B cell (primary cell): ENCODE results near the gene TDRD12. TPM values are rescaled to one million over a fixed set of nuclear protein-coding genes. Genes with fewer than 3 reads are reported as not detected.

Experiments
- ATAC-seq: fragments of 200-7000 bp; cut with Tn5 transposase; one replicate; pipeline ENCODE4 v1.10.0; 2021; ENCODE audit warnings: low read depth, mild to moderate bottlenecking, moderate number of reproducible peaks, moderate library complexity
- CTCF ChIA-PET: fragments of 350-600 bp; sonication (Branson Sonifier 250); formaldehyde crosslinking; loops from one replicate; lab custom pipeline; 2021; ENCODE audit warnings: antibody characterized with exemption, inconsistent platforms; lab: Charles Lee
- POLR2A ChIA-PET: fragments of 350-600 bp; sonication (Branson Sonifier 250); formaldehyde crosslinking; loops from one replicate; lab custom pipeline; 2021; ENCODE audit warnings: antibody characterized with exemption; lab: Charles Lee
- DNase-seq: peaks from one replicate; pipeline ENCODE4 v3.0.0; 2013
- H2AFZ ChIP-seq: 2 replicates; pipeline ENCODE4 v1.6.1; 2012; ENCODE audit warnings: mild to moderate bottlenecking, low read depth, low read length; ENCODE audit not compliant: insufficient read depth, poor library complexity, severe bottlenecking
- H3K27ac ChIP-seq, 2 donors: 1 replicate in 1 of 2; 2 replicates in 1 of 2; pipeline ENCODE4 v1.5.1; 2012 to 2013; ENCODE audit warnings: low read length in 2 of 2, mild to moderate bottlenecking in 2 of 2, moderate library complexity in 1 of 2
- H3K27me3 ChIP-seq, 4 experiments: fragments of 200-600 bp in 1 of 4; sonication (generic) in 1 of 4; replicated peaks in 1 of 4; 1 replicate in 2 of 4; 2 replicates in 2 of 4; pipeline versions ENCODE4 v1.6.1 to v1.7.0; 2013 to 2016; ENCODE audit warnings: low read length in 3 of 4, mild to moderate bottlenecking in 2 of 4, mixed read lengths in 1 of 4, moderate library complexity in 1 of 4; ENCODE audit not compliant: insufficient read depth in 4 of 4, control insufficient read depth in 3 of 4; ENCODE audit errors: control extremely low read depth in 1 of 4
- H3K36me3 ChIP-seq, 2 experiments: replicated peaks in 1 of 2; 1 replicate in 1 of 2; 2 replicates in 1 of 2; pipeline versions ENCODE4 v1.6.1 to v1.7.1; 2013; ENCODE audit warnings: low read length in 1 of 2; ENCODE audit not compliant: insufficient read depth in 2 of 2, control insufficient read depth in 1 of 2; ENCODE audit errors: control extremely low read depth in 1 of 2, extremely low read depth in 1 of 2
- H3K4me1 ChIP-seq, 2 donors: fragments of 200-600 bp in 1 of 2; sonication (generic) in 1 of 2; 1 replicate in 1 of 2; 2 replicates in 1 of 2; pipeline versions ENCODE4 v1.5.1 to v1.6.1; 2013 to 2017; ENCODE audit warnings: low read length in 2 of 2; ENCODE audit not compliant: control insufficient read depth in 2 of 2, insufficient read depth in 2 of 2
- H3K4me2 ChIP-seq: replicated peaks from 2 replicates; pipeline ENCODE3; 2012; ENCODE audit warnings: mild to moderate bottlenecking, low read depth, low read length; ENCODE audit not compliant: poor library complexity, severe bottlenecking
- H3K4me3 ChIP-seq, 5 experiments: fragments of 200-600 bp in 1 of 5; sonication (generic) in 1 of 5; 1 replicate in 3 of 5; 2 replicates in 2 of 5; pipeline versions ENCODE4 v1.5.1 to v1.7.0; 2011 to 2016; ENCODE audit warnings: low read length in 4 of 5, mild to moderate bottlenecking in 4 of 5, low read depth in 2 of 5, control low read depth in 1 of 5, moderate library complexity in 1 of 5; ENCODE audit not compliant: insufficient read depth in 1 of 5; ENCODE audit errors: control extremely low read depth in 1 of 5, extremely low read depth in 1 of 5
- H3K79me2 ChIP-seq: fragments of 200-600 bp; sonication (generic); one replicate; pipeline ENCODE4 v1.6.0; 2016; ENCODE audit warnings: low read length; ENCODE audit not compliant: control insufficient read depth, insufficient read depth
- H3K9ac ChIP-seq: fragments of 200-600 bp; sonication (generic); 2 replicates; pipeline ENCODE4 v1.6.1; 2017; ENCODE audit warnings: mild to moderate bottlenecking, low read length, moderate library complexity
- H3K9me3 ChIP-seq, 3 donors: one replicate each; pipeline versions ENCODE4 v1.6.1 to v1.7.1; 2013; ENCODE audit warnings: low read length in 2 of 3; ENCODE audit not compliant: control insufficient read depth in 2 of 3, insufficient read depth in 1 of 3; ENCODE audit errors: control extremely low read depth in 1 of 3
- H4K20me1 ChIP-seq: 2 replicates; pipeline ENCODE4 v1.6.0; 2012; ENCODE audit warnings: mild to moderate bottlenecking, low read length; ENCODE audit not compliant: insufficient read depth, control insufficient read depth, poor library complexity, severe bottlenecking
- H3K27ac Mint-ChIP-seq: one replicate; pipeline ENCODE4 v1.8.0; 2021; ENCODE audit warnings: mixed read lengths
- H3K27me3 Mint-ChIP-seq: one replicate; pipeline ENCODE4 v1.8.0; 2021; ENCODE audit warnings: mixed read lengths
- H3K4me1 Mint-ChIP-seq: one replicate; pipeline ENCODE4 v1.8.0; 2021; ENCODE audit warnings: mixed read lengths
- H3K4me3 Mint-ChIP-seq: one replicate; pipeline ENCODE4 v1.8.0; 2021; ENCODE audit warnings: mixed read lengths
- H3K9me3 Mint-ChIP-seq: one replicate; pipeline ENCODE4 v1.8.0; 2022; ENCODE audit warnings: mixed read lengths; ENCODE audit not compliant: insufficient read depth
- EZH2 ChIP-seq: IDR thresholded peaks from 2 replicates; pipeline ENCODE4 v1.6.1; 2012; ENCODE audit warnings: borderline replicate concordance, low read depth, mild to moderate bottlenecking, moderate library complexity, low read length; ENCODE audit not compliant: insufficient read depth, poor library complexity, severe bottlenecking
- WGBS: methylation state at CpG from one replicate; pipeline ENCODE4 v1.1.5; 2013; ENCODE audit warnings: missing lambda C conversion rate; ENCODE audit not compliant: insufficient coverage; 5-methylcytosine and 5-hydroxymethylcytosine counted together
- intact Hi-C: fragments of 100-400 bp; cut with micrococcal nuclease; formaldehyde crosslinking; loops from one replicate; pipeline ENCODE4 v1.10.0; 2022
- polyA plus RNA-seq: library from polyadenylated mRNA; depleted of rRNA; stranded (reverse); fragments of >200 nt; gene quantifications from 2 replicates; pipeline ENCODE4 v1.2.3, GENCODE V29; 2012
- total RNA-seq, 2 donors: library from RNA; stranded (reverse); fragments of 120-200 nt in 1 of 2; gene quantifications; 1 replicate in 1 of 2; 2 replicates in 1 of 2; pipeline versions ENCODE4 v1.2.3 to v1.2.4, GENCODE V29; 2013 to 2022
- TF ChIP-seq, protein P1 (sequence below): fragments of 200-600 bp; IDR thresholded peaks from one replicate; pipeline ENCODE4 v1.8.0; 2022; ENCODE audit warnings: antibody characterized with exemption, mild to moderate bottlenecking

The TDRD12 gene
- total and polyA plus RNA-seq, 2 donors (not counting 1 experiment from before 2014, with no cell fraction given): 0.30 to 1.1 TPM

DNA sequence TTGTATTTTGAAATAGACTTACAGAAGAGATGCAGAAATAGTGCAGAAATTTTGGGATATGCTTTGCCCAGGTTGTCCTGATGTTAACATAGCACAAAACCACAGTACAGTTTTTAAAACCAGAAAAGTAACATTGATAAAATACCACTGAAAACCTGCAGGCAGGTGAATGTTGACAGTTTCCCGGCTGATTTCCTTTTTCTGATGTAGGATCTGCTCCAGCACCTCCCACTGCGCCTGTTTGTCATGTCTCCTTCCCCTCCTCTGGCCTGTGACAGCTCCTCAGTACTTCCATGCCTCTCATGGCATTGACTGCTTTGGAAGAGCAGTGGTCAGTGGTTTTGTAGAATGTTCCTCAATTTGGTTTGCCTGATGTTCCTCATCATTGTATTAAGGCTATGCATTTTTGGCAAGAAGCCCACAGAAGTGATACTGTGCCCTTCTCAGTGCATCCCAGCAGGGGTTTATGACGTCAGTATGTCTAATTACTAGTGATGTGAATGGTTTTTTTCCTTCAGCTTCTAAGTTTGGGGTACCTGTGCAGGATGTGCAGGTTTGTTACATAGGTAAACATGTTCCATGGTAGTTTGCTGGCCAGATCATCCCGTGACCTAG is 31.0 kb downstream of the TDRD12 start:
- Histone ChIP-seq H3K4me2 (no peak overlapping the region), H3K9me3 (no peaks in the 10 kb centered on the region), H3K27me3 (peaks cover 0 to 7% (median 3%) of the 10 kb centered on the region in 4 experiments), H3K36me3 (no peaks in the 10 kb centered on the region), H3K4me3 (no peak overlapping the region), H2AFZ (no peak overlapping the region), H3K79me2 (no peaks in the 10 kb centered on the region), H3K4me1 (no peaks in the 10 kb centered on the region), H3K27ac (no peak overlapping the region), H4K20me1 (no peaks in the 10 kb centered on the region), H3K9ac (no peak overlapping the region)
- ChIA-PET POLR2A (no interaction called here), CTCF (no interaction called here)
- 0% methylated on average over 1 of the region's 4 CpGs for WGBS
- Mint-ChIP-seq H3K27ac (no peak overlapping the region), H3K4me3 (no peak overlapping the region), H3K9me3 (no peaks in the 10 kb centered on the region), H3K4me1 (no peaks in the 10 kb centered on the region), H3K27me3 (peaks cover 20% of the 10 kb centered on the region)
- intact Hi-C loops: no loop called here
- ATAC-seq (no peak), DNase-seq (no peak)
- TF ChIP-seq EZH2: no peak
- TF ChIP-seq, protein P1, sequence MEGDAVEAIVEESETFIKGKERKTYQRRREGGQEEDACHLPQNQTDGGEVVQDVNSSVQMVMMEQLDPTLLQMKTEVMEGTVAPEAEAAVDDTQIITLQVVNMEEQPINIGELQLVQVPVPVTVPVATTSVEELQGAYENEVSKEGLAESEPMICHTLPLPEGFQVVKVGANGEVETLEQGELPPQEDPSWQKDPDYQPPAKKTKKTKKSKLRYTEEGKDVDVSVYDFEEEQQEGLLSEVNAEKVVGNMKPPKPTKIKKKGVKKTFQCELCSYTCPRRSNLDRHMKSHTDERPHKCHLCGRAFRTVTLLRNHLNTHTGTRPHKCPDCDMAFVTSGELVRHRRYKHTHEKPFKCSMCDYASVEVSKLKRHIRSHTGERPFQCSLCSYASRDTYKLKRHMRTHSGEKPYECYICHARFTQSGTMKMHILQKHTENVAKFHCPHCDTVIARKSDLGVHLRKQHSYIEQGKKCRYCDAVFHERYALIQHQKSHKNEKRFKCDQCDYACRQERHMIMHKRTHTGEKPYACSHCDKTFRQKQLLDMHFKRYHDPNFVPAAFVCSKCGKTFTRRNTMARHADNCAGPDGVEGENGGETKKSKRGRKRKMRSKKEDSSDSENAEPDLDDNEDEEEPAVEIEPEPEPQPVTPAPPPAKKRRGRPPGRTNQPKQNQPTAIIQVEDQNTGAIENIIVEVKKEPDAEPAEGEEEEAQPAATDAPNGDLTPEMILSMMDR: no peak

DNA sequence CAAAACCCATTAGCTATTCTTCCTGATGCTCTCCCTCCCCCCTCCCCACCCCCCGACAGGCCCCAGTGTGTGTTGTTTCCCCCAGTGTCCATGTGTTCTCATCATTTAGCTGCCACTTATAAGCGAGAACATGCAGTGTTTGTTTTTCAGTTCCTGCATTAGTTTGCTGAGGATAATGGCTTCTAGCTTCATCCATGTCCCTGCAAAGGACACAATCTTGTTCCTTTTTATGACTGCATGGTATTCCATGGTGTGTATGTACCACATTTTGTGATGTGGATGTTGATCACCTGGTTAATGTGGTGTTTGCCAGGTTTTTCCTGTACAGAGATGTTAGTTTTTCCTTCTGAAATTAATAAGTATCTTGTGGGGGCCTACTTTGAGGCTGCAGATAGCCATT is 31.5 kb downstream of the TDRD12 start:
- Histone ChIP-seq H2AFZ (no peak overlapping the region), H3K36me3 (no peaks in the 10 kb centered on the region), H4K20me1 (no peaks in the 10 kb centered on the region), H3K27ac (no peak overlapping the region), H3K4me3 (no peak overlapping the region), H3K27me3 (peaks cover 0 to 7% (median 3%) of the 10 kb centered on the region in 4 experiments), H3K79me2 (no peaks in the 10 kb centered on the region), H3K4me2 (no peak overlapping the region), H3K9me3 (no peaks in the 10 kb centered on the region), H3K9ac (no peak overlapping the region), H3K4me1 (no peaks in the 10 kb centered on the region)
- DNase-seq: no peak
- no peak for TF ChIP-seq EZH2
- TF ChIP-seq, protein P1: no peak
- no peaks in the 10 kb centered on the region for H3K4me1 Mint-ChIP-seq
- intact Hi-C loops: no loop called here
- ATAC-seq: no peak
- H3K27me3 Mint-ChIP-seq: peaks cover 20% of the 10 kb centered on the region
- WGBS: no CpG with 5 or more reads among the region's 2 CpGs
- no peak overlapping the region for H3K4me3 Mint-ChIP-seq
- ChIA-PET POLR2A (no interaction called here), CTCF (no interaction called here)
- H3K27ac Mint-ChIP-seq: no peak overlapping the region
- H3K9me3 Mint-ChIP-seq: no peaks in the 10 kb centered on the region
